ENCODE measurements around the gene JUP.

Gene JUP

DNA sequence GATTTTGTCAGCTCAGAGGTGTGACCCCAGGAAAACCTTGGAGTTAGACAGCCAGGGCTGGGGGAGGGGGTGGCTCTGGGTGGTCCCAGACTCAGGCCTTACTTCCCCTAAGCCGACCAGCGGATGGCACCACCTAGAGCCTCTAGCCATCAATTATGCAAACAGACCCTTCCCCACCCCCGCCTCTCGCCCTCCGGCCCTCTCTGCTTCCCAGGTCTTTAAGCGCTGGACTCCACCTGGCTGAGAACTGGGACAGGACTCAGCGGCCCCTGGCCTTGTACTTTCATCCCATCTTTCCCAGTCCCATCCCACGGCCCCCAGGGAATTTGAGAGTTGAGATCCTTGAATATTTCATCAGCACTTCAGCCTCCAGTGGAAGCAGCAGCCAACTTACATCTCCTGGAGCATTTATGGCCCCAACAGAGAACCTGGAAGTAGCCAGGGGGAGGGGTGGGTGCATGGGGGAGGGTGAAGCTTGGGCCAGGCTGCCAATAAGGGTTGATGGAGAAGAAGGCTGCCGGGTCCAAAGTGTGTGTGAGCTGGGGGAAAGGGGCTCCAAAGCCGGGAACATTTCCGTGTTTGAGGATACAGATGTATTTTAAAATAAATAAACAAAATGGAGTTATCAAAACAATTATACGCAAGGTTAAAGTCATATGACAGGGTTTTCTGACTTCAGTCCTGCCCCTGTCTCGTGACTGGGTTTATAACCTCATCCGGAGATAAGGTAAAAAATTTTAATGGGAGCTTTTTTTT is 7.5 kb upstream of the JUP start:
- no peaks in the 10 kb centered on the region for H3F3A ChIP-seq (ENCODE audit: insufficient read depth)
- no peaks in the 10 kb centered on the region for H3K9me2 ChIP-seq (replicated peaks; ENCODE audit: insufficient read depth, low read length)
- no peaks in the 10 kb centered on the region for H3K79me2 ChIP-seq (ENCODE audit: insufficient read depth, low read length)
- no peaks in the 10 kb centered on the region for H3K27me3 ChIP-seq (ENCODE audit: low read length)
- H3K9ac ChIP-seq (ENCODE audit: low read length), result no peak overlapping the region
- H3K9me3 ChIP-seq (ENCODE audit: insufficient read depth, low read length), result no peaks in the 10 kb centered on the region
- no peak overlapping the region for H3K4me3 ChIP-seq (ENCODE audit: insufficient read depth, low read length, poor library complexity, severe bottlenecking)
- TF ChIP-seq EZH2phosphoT487 (conservative IDR thresholded peaks at IDR 0.05; ENCODE audit: low read length), result no peak
- TF ChIP-seq, protein P1, sequence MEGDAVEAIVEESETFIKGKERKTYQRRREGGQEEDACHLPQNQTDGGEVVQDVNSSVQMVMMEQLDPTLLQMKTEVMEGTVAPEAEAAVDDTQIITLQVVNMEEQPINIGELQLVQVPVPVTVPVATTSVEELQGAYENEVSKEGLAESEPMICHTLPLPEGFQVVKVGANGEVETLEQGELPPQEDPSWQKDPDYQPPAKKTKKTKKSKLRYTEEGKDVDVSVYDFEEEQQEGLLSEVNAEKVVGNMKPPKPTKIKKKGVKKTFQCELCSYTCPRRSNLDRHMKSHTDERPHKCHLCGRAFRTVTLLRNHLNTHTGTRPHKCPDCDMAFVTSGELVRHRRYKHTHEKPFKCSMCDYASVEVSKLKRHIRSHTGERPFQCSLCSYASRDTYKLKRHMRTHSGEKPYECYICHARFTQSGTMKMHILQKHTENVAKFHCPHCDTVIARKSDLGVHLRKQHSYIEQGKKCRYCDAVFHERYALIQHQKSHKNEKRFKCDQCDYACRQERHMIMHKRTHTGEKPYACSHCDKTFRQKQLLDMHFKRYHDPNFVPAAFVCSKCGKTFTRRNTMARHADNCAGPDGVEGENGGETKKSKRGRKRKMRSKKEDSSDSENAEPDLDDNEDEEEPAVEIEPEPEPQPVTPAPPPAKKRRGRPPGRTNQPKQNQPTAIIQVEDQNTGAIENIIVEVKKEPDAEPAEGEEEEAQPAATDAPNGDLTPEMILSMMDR (IDR thresholded peaks at IDR 0.05; ENCODE audit: insufficient read depth, low read length, poor library complexity, severe bottlenecking), result no peak
- no peaks in the 10 kb centered on the region for H4K20me1 ChIP-seq (ENCODE audit: low read depth, low read length)
- H3K4me2 ChIP-seq (ENCODE audit: low read depth, low read length, poor library complexity, severe bottlenecking), result no peak overlapping the region
- H2AFZ ChIP-seq (ENCODE audit: low read depth, low read length, severe bottlenecking), result no peak overlapping the region
- no peak overlapping the region for H3K27ac ChIP-seq (ENCODE audit: low read depth, low read length)
- no peaks in the 10 kb centered on the region for H3K36me3 ChIP-seq (ENCODE audit: low read length)

DNA sequence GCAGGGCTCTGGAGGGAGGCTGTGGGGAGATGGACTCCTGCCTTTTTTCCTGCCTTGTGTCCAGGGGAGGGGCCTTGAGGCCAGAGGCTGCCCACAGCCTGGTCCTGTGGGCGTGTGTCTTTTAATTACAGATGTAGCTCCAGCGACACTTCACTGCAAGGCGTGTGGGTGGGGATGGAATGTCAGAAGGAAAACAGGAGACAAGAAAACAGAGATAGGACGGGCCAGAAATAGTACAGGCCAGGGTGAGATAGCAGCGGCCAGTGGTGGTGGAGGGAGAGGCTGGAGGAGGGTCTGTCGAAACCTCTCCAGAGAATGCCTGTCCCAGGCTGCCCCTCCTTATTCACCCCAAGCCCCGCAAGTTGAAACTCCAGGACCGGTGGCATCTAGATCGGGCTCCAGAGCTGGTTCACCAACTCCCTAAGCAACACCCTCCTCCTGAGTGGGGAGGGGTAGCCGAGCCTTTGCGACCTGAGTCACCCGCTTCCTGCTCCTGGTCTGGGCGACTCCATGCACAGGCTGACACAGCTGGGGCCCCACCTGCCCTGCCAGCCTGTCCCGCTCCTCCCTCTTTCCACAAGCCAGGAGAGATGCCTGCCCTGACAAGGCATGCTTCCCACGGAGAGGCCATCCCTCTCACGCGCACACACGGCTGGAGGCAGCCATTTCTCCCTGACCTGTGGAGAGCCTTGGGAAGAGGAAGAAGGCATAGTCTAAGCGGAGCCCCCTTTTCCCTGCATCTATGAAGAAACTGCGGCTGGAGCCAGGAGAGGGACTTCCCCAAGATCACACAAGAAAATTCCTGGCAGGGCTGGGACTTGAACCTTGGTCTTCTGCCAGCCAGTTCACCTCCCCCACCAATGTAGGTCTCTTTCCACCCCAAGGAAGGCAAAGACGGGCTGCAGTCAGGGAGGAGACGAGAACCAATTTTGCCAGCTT is 6.6 kb upstream of the JUP start:
- no peak for TF ChIP-seq EZH2phosphoT487 (conservative IDR thresholded peaks at IDR 0.05; ENCODE audit: low read length)
- TF ChIP-seq, protein P1 (IDR thresholded peaks at IDR 0.05; ENCODE audit: insufficient read depth, low read length, poor library complexity, severe bottlenecking), result no peak
- Histone ChIP-seq H3K27ac (ENCODE audit: low read depth, low read length) (no peak overlapping the region), H2AFZ (ENCODE audit: low read depth, low read length, severe bottlenecking) (no peak overlapping the region), H3K4me3 (ENCODE audit: insufficient read depth, low read length, poor library complexity, severe bottlenecking) (no peak overlapping the region), H3K36me3 (ENCODE audit: low read length) (no peaks in the 10 kb centered on the region), H3K4me2 (ENCODE audit: low read depth, low read length, poor library complexity, severe bottlenecking) (no peak overlapping the region), H3K79me2 (ENCODE audit: insufficient read depth, low read length) (no peaks in the 10 kb centered on the region), H3K9ac (ENCODE audit: low read length) (no peak overlapping the region), H3K9me2 (replicated peaks; ENCODE audit: insufficient read depth, low read length) (no peaks in the 10 kb centered on the region), H4K20me1 (ENCODE audit: low read depth, low read length) (no peaks in the 10 kb centered on the region), H3F3A (ENCODE audit: insufficient read depth) (no peaks in the 10 kb centered on the region), H3K27me3 (ENCODE audit: low read length) (no peaks in the 10 kb centered on the region), H3K9me3 (ENCODE audit: insufficient read depth, low read length) (no peaks in the 10 kb centered on the region)

DNA sequence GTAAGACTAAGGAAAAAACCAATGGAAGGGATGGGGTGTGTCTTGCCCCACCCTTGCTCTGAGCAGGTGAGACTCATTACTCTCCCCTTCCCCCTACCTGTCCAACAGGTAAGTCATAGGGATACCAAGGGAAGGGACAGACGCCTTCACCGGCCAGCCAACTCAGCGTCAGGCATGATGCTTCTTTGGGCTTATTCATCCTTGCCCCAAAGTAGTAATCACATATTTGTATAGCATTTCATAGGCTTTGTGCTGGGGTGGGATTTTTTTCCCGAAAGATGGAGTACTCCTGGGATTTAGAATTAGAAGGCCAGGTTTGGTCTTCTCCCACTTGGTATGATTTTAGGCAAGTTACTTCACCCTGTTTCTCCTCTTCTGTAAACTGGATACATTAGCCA is 509 bp upstream of the JUP start:
- no peaks in the 10 kb centered on the region for H3K36me3 ChIP-seq (ENCODE audit: low read length)
- no peaks in the 10 kb centered on the region for H3K9me2 ChIP-seq (replicated peaks; ENCODE audit: insufficient read depth, low read length)
- H3K27ac ChIP-seq (ENCODE audit: low read depth, low read length), result no peak overlapping the region
- no peaks in the 10 kb centered on the region for H3K79me2 ChIP-seq (ENCODE audit: insufficient read depth, low read length)
- TF ChIP-seq, protein P1 (IDR thresholded peaks at IDR 0.05; ENCODE audit: insufficient read depth, low read length, poor library complexity, severe bottlenecking), result no peak
- TF ChIP-seq EZH2phosphoT487 (conservative IDR thresholded peaks at IDR 0.05; ENCODE audit: low read length), result no peak
- H4K20me1 ChIP-seq (ENCODE audit: low read depth, low read length), result no peaks in the 10 kb centered on the region
- H3K9me3 ChIP-seq (ENCODE audit: insufficient read depth, low read length), result no peaks in the 10 kb centered on the region
- no peak overlapping the region for H2AFZ ChIP-seq (ENCODE audit: low read depth, low read length, severe bottlenecking)
- no peak overlapping the region for H3K4me3 ChIP-seq (ENCODE audit: insufficient read depth, low read length, poor library complexity, severe bottlenecking)
- no peak overlapping the region for H3K4me2 ChIP-seq (ENCODE audit: low read depth, low read length, poor library complexity, severe bottlenecking)
- no peaks in the 10 kb centered on the region for H3F3A ChIP-seq (ENCODE audit: insufficient read depth)
- no peak overlapping the region for H3K9ac ChIP-seq (ENCODE audit: low read length)
- H3K27me3 ChIP-seq (ENCODE audit: low read length), result no peaks in the 10 kb centered on the region

All from SU-DHL-6 (cell line).